ENCODE measurements around the gene ANTKMT. TPM values are rescaled to one million over a fixed set of nuclear protein-coding genes. Genes with fewer than 3 reads are reported as not detected.

The ANTKMT gene
- total RNA-seq, 2 donors from 2014 or later = 36.5 to 37.5 TPM

GRCh38 chr16:726438-727290, 5.7 kb downstream of the ANTKMT start, which contains the start of the genes CCDC78 and HAGHL:
TSS of gene CCDC78 (minus strand) at chr16:726443. CDS start at chr16:726367, 76 bp downstream.
TSS of gene HAGHL (plus strand) at chr16:727106. CDS start at chr16:727510, 404 bp downstream.
- no peaks in the 10 kb centered on the region for H3K9me3 ChIP-seq
- H3K36me3 ChIP-seq = peaks cover 5% of the 10 kb centered on the region
- TF ChIP-seq CTCF (IDR thresholded peaks at IDR 0.05) = no peak
- no peak for DNase-seq (ENCODE audit: low spot score)
- no peaks in the 10 kb centered on the region for H3K27me3 ChIP-seq
- H3K27ac ChIP-seq = peak within 1 kb of the TSS; percentile 13 to 44
- peak within 1 kb of the TSS; percentile 54 to 61 for H3K4me3 ChIP-seq
- H3K4me1 ChIP-seq = peaks cover 0 to 36% of the 10 kb centered on the region in 2 donors

GRCh38 chr16:727291-727977, 6.5 kb downstream of the ANTKMT start:
- TF ChIP-seq CTCF (IDR thresholded peaks at IDR 0.05) = no peak
- H3K4me3 ChIP-seq = peak overlapping the region; percentile 54 to 61
- peaks cover 0 to 29% of the 10 kb centered on the region in 2 donors for H3K4me1 ChIP-seq
- H3K27ac ChIP-seq = peak overlapping the region in 1 of 2 donors; percentile 44
- no peak for DNase-seq (ENCODE audit: low spot score)
- no peaks in the 10 kb centered on the region for H3K27me3 ChIP-seq
- peaks cover 12% of the 10 kb centered on the region for H3K36me3 ChIP-seq
- H3K9me3 ChIP-seq = no peaks in the 10 kb centered on the region

- Histone ChIP-seq H3K4me1 (peaks cover 0 to 29% of the 10 kb centered on the region in 2 donors), H3K27ac (peak overlapping the region in 1 of 2 donors; percentile 44), H3K4me3 (peak overlapping the region; percentile 54 to 61), H3K9me3 (no peaks in the 10 kb centered on the region), H3K36me3 (peaks cover 18% of the 10 kb centered on the region), H3K27me3 (no peaks in the 10 kb centered on the region)
- no peak for DNase-seq (ENCODE audit: low spot score)
- no peak for TF ChIP-seq CTCF (IDR thresholded peaks at IDR 0.05)
Observed at GRCh38 chr16:728131-728889, 7.4 kb downstream of the ANTKMT start.

- no peak for TF ChIP-seq CTCF (IDR thresholded peaks at IDR 0.05)
- no peak for DNase-seq (ENCODE audit: low spot score)
- Histone ChIP-seq H3K36me3 (peaks cover 26% of the 10 kb centered on the region), H3K27ac (peak overlapping the region in 1 of 2 donors; percentile 44), H3K27me3 (no peaks in the 10 kb centered on the region), H3K4me1 (peaks cover 0 to 29% of the 10 kb centered on the region in 2 donors), H3K9me3 (no peaks in the 10 kb centered on the region), H3K4me3 (peak overlapping the region in 1 of 2 donors; percentile 61)
Observed at GRCh38 chr16:728890-729744, 8.2 kb downstream of the ANTKMT start.

All from right atrium auricular region (tissue), 2 donors.